ENCODE measurements around the gene SLIT1.

DNA sequence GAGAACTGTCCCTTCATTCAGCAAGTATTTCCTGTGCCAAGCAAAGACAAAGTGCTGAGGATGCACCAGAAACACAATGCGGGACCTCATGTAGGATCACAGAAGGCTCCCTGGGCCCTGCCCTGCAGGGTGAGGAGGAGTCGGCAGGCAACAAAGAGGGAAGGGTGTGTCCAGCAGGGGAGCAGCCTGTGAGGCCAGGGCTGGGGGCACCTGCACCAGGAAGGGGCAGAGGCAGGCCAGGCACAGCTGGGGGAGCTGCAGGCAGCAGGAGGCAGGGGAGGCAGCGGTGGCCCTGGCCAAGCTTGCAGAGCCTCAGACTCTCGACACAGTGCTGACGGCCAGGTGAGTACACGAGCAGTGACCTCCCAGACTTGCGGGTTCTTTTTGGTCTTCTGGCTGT lies 123.3 kb downstream of the SLIT1 start:
- no peak for TF ChIP-seq EGR1 (IDR thresholded peaks at IDR 0.05)
- TF ChIP-seq YY1 (IDR thresholded peaks at IDR 0.05; ENCODE audit: low read depth): no peak
